22Rv1 (cell line): Measurements from ENCODE around the gene IQCM.

ENCODE experiments used
- H3K27ac ChIP-seq: fragments of 450-650 bp; 2 replicates; pipeline ENCODE4 v1.5.1; 2017
- ZFX ChIP-seq: fragments of 450-650 bp; IDR thresholded peaks from 2 replicates; pipeline ENCODE4 v1.6.1; 2017; ENCODE audit warnings: antibody characterized with exemption, borderline replicate concordance
- TF ChIP-seq, protein P1 (sequence below): fragments of 450-650 bp; IDR thresholded peaks from 2 replicates; pipeline ENCODE4 v1.5.1; 2017; ENCODE audit warnings: mild to moderate bottlenecking

Gene IQCM

DNA sequence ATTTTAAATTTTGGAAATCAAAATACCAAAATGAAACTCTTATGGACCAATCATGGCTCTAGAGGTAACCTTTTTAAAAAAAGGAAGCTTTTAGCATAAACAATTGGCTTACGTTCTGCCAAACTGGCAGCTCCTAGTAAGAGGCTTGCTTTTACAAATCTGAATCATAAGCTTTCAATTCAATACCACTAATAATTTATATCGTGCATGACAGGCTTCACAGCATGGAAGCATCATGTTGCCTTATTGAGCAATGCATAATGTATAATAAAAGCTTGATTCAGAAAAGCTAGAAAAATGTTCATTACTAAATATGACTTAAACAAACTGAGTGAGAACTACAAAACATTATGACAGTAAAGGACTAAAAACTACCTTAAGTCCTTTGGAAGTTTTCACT is 280.9 kb downstream of the IQCM start:
- H3K27ac ChIP-seq: no peak overlapping the region
- no peak for TF ChIP-seq ZFX
- TF ChIP-seq, protein P1, sequence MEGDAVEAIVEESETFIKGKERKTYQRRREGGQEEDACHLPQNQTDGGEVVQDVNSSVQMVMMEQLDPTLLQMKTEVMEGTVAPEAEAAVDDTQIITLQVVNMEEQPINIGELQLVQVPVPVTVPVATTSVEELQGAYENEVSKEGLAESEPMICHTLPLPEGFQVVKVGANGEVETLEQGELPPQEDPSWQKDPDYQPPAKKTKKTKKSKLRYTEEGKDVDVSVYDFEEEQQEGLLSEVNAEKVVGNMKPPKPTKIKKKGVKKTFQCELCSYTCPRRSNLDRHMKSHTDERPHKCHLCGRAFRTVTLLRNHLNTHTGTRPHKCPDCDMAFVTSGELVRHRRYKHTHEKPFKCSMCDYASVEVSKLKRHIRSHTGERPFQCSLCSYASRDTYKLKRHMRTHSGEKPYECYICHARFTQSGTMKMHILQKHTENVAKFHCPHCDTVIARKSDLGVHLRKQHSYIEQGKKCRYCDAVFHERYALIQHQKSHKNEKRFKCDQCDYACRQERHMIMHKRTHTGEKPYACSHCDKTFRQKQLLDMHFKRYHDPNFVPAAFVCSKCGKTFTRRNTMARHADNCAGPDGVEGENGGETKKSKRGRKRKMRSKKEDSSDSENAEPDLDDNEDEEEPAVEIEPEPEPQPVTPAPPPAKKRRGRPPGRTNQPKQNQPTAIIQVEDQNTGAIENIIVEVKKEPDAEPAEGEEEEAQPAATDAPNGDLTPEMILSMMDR: no peak

GRCh38 chr4:149531861-149532260 is 283.8 kb downstream of the IQCM start:
- H3K27ac ChIP-seq: no peak overlapping the region
- no peak for TF ChIP-seq ZFX
- TF ChIP-seq, protein P1: no peak

DNA sequence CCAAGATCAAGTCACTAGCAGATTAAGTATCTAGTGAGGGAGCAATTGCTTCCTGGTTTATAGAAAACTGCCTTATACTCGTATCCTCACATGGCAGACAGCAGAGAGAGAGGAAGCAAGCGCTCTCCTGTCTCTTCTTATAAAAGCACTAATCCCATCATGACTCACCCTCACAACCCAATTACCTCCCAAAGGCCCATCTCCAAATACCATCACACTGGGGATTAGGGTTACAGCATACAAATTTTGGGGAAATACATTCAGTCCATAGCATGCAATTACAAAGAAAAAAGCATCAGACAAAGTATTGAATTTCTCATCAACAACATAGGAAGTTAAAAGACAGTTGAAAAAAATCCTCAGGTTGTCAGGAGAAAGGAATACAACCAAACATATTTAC is 292.6 kb downstream of the IQCM start:
- H3K27ac ChIP-seq: no peak overlapping the region
- TF ChIP-seq ZFX: no peak
- TF ChIP-seq, protein P1: no peak

GRCh38 chr4:149521611-149522425 is 293.8 kb downstream of the IQCM start:
- no peak for TF ChIP-seq ZFX
- TF ChIP-seq, protein P1: no peak
- no peak overlapping the region for H3K27ac ChIP-seq

DNA sequence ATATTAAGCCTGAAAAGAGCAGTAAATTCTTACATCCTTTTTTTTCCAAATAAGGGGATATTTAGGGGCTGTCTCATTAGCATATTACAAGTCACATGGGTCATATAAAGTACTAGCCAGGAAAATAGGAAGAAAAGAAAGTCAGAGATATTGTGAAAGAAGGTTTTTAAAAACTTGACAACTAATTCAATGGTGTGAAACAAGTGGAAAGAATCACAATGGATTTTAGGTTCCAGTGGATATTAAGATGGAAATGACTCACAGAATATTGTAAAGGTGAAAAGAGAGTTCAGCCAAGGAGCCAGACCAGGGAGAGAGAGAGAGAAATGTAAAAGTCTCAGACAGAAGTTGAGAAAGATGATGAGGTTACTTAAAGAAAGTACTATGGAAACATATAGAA is 297.2 kb downstream of the IQCM start:
- no peak overlapping the region for H3K27ac ChIP-seq
- TF ChIP-seq, protein P1: no peak
- no peak for TF ChIP-seq ZFX

DNA sequence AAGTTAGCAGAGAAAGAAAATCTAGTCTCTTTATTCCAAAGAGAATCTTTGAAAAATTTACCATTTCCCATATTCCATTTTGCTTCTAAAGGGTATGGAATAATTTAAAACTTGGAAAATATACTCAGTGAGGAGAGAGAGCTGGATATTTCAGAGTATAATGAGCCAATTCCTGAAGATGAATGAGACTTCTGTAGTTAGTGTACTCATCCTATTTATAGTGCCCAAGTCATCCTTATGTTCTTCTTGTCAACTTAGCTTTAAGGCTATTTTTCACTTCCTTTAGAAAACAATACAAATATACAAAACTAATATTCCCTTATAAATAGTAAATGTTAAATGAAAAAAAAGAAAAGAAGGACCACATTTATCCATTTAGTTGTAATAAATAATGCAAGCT is 302.6 kb downstream of the IQCM start:
- H3K27ac ChIP-seq: no peak overlapping the region
- TF ChIP-seq, protein P1: no peak
- no peak for TF ChIP-seq ZFX

GRCh38 chr4:149512501-149512900 is 303.1 kb downstream of the IQCM start:
- TF ChIP-seq ZFX: no peak
- TF ChIP-seq, protein P1: no peak
- H3K27ac ChIP-seq: no peak overlapping the region
